Heart left ventricle (tissue), 13 donors: Measurements from ENCODE around the gene GEN1.

Experiments
- CTCF ChIP-seq, 12 donors: fragments of 200-600 bp; sonication (generic) in 4 of 12; IDR thresholded peaks; one replicate each; pipeline versions ENCODE4 v1.5.0 to v1.8.0; 2018 to 2022; ENCODE audit warnings: antibody characterized with exemption in 12 of 12, mild to moderate bottlenecking in 5 of 12
- POLR2A ChIP-seq, 2 donors: fragments of 450-650 bp; IDR thresholded peaks; one replicate each; pipeline ENCODE4 v1.6.1; 2017; ENCODE audit warnings: antibody characterized with exemption in 2 of 2, mild to moderate bottlenecking in 2 of 2, moderate library complexity in 2 of 2
- donor health status: ischemic (EF 13 %, LVEDD 7.1; RV severe dilation, severe dysfunction).
- donor health status: DM: no; HTN: yes; CAD: no.
- donor health status: DM: no; HTN: no; CAD: no.
- donor health status: ischemic (EF 25% LVEDD 6.9; RV normal size, moderate dysfunction).
- donor health status: ischemic (EF 25% LVEDD 5.7; RV mildly dilated, moderate dysfunction).
- donor health status: ischemic (EF 35%, LVEDD 5.7; RV mildly dilated, moderate dysfunction).
- donor health status: nonischemic (EF 11% LVEDD 7.7; RV severe dilation, severe dysfunction).
- donor health status: DM: yes; HTN: yes; CAD: no.
- donor health status: PGD.
- donor health status: ischemic (EF 29% LVEDD 5.4; RV normal size, mild dysfunction).
- donor health status: nonischemic (EF 23%, LVEDD 6.1; RV moderate dilation, normal function).

- TF ChIP-seq CTCF (IDR thresholded peaks at IDR 0.05) (no peak), POLR2A (IDR thresholded peaks at IDR 0.05) (no peak)
Observed at GRCh38 chr2:17822445-17823117, 68.6 kb downstream of the GEN1 start.
